BJ (cell line): Measurements from ENCODE around the gene ATG7. TPM values are rescaled to one million over a fixed set of nuclear protein-coding genes. Genes with fewer than 3 reads are reported as not detected.
"Not testable (repeated sequence)": the region's sequence is repeated elsewhere in the genome, so short reads cannot be mapped to it uniquely, and the experiment has no call there.

Experiments used
- CTCF ChIA-PET: fragments of 350-600 bp; formaldehyde crosslinking; extraction: SDS; loops from one replicate; lab custom pipeline; 2021; ENCODE audit warnings: antibody characterized with exemption, inconsistent platforms; lab: Yijun Ruan, JAX
- POLR2A ChIA-PET: fragments of 300-600 bp; sonication (Branson Sonifier 250); formaldehyde crosslinking; extraction: SDS; loops from one replicate; lab custom pipeline; 2021; ENCODE audit warnings: antibody characterized with exemption; lab: Charles Lee
- DNase-seq: peaks from one replicate; pipeline ENCODE4 v3.0.0-alpha.2; 2011; ENCODE audit warnings: low read depth
- H3K27me3 ChIP-seq: 2 replicates; pipeline ENCODE4 v1.6.0; 2011; ENCODE audit warnings: low read length; ENCODE audit not compliant: control insufficient read depth, insufficient read depth
- H3K36me3 ChIP-seq: 2 replicates; pipeline ENCODE4 v1.5.1; 2011; ENCODE audit warnings: low read length; ENCODE audit not compliant: control insufficient read depth, insufficient read depth
- H3K4me3 ChIP-seq: 2 replicates; pipeline ENCODE4 v1.5.1; 2011; ENCODE audit warnings: low read depth, mild to moderate bottlenecking, control low read depth, low read length
- polyA plus RNA-seq: library from polyadenylated mRNA; depleted of rRNA; stranded (reverse); fragments of >200 nt; gene quantifications from 2 replicates; pipeline ENCODE4 v1.2.3, GENCODE V29; 2011
- TF ChIP-seq, protein P1 (sequence below): IDR thresholded peaks from 2 replicates; pipeline ENCODE4 v1.5.1; 2011; ENCODE audit warnings: low read depth, mild to moderate bottlenecking, control low read depth, inconsistent platforms, low read length, moderate library complexity; ENCODE audit not compliant: insufficient read depth

Gene ATG7
- polyA plus RNA-seq, 1 experiment, result 26.2 TPM

DNA sequence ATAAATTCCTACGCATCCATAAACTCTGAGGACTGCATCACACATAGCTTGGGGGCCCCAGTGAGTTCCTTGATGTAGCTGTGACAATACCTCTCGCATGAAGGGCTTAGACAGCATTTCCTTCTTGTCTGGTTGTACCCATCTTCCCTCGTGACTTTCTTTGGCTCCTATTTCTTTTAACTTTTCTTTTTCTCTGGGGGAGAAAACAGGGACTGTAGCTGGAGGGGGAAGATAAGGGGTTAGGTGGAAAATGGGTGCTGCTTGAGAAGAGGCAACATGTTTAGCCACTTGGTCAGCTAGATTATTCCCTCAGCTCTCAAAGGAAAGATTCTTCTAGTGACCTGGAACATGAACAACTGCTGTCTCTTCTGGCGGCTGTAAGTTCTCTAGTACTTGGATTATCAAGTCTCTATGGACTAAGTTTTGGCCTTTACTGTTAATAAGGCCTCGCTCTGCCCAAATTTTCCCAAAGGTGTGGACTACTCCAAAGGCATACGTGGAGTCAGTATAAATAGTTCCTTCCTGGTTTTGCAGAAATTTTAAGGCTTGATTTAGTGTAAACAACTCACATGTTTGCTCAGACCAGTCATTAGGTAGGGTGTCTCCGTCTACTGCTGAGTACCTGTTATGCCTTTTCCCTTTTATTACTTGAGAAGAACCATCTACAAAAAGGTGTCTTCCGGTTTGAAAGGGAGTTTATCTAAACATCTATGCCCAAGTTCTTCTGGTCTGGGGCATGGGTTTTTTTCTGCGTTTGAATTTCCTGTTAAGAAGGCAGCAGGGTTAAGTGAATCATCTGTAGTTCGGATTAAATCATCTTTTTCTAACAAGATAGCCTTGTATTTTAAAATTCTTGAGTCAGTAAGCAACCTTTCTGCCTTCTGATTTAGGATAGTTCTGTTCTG is 21.0 kb upstream of the ATG7 start:
- CTCF ChIA-PET, result no interaction called here
- no peak overlapping the region for H3K4me3 ChIP-seq

DNA sequence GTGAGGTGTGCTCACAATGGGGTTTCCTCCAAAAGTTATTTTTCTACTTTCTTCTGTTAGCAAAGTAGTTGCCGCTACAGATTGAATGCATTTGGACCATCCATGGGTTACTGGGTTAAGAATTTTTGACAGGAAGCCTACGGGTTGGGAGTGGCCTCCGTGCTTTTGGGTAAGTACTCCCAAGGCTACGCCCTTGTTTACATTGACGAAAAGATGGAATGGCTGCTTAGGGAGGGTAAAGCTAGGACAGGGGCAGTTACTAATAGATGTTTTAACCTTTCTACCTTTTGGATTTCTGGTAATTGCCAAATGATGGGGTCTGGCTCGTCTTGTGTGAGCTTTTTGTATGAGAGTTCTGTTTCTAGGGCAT is 20.4 kb upstream of the ATG7 start:
- TF ChIP-seq, protein P1, sequence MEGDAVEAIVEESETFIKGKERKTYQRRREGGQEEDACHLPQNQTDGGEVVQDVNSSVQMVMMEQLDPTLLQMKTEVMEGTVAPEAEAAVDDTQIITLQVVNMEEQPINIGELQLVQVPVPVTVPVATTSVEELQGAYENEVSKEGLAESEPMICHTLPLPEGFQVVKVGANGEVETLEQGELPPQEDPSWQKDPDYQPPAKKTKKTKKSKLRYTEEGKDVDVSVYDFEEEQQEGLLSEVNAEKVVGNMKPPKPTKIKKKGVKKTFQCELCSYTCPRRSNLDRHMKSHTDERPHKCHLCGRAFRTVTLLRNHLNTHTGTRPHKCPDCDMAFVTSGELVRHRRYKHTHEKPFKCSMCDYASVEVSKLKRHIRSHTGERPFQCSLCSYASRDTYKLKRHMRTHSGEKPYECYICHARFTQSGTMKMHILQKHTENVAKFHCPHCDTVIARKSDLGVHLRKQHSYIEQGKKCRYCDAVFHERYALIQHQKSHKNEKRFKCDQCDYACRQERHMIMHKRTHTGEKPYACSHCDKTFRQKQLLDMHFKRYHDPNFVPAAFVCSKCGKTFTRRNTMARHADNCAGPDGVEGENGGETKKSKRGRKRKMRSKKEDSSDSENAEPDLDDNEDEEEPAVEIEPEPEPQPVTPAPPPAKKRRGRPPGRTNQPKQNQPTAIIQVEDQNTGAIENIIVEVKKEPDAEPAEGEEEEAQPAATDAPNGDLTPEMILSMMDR, result no peak
- Histone ChIP-seq H3K36me3 (no peaks in the 10 kb centered on the region; the same call in 1 of the 2 replicates), H3K4me3 (no peak overlapping the region), H3K27me3 (no peaks in the 10 kb centered on the region)
- DNase-seq, result no peak
- POLR2A ChIA-PET, result no interaction called here
- CTCF ChIA-PET, result interaction anchor here (0.9 kb wide), 1 partner anchor 10 kb away, joined by 4 read pairs; no protein-coding TSS in a partner anchor

More for the DNA sequence above, 21.0 kb upstream of the ATG7 start:
- TF ChIP-seq, protein P1, result no peak
- DNase-seq, result no peak
- Histone ChIP-seq H3K36me3 (no peaks in the 10 kb centered on the region; the same call in 1 of the 2 replicates), H3K27me3 (no peaks in the 10 kb centered on the region)
- POLR2A ChIA-PET, result no interaction called here

DNA sequence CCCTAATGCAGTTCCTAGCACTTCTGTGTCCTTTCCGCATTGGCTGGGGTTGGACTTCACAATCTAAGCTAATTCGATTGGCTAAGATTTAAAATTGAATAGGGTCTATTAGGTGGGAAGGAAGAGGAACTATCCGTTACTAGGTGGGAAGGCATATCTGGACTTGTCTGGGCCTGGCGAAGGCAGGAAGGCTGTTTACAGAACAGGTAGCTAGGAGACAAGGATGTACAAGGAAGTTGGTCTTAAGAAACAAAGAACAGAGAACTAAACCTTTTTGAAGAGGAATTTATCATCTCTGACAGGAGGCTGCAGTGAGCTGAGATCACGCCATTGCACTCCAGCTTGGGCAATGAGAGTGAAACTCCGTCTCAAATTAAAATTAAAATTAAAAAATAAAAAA is 17.3 kb upstream of the ATG7 start:
- TF ChIP-seq, protein P1, result no peak
- ChIA-PET CTCF (no interaction called here), POLR2A (no interaction called here)
- H3K4me3 ChIP-seq, result no peak overlapping the region
- H3K27me3 ChIP-seq, result no peaks in the 10 kb centered on the region
- no peak for DNase-seq
- peaks cover 5% of the 10 kb centered on the region for H3K36me3 ChIP-seq

DNA sequence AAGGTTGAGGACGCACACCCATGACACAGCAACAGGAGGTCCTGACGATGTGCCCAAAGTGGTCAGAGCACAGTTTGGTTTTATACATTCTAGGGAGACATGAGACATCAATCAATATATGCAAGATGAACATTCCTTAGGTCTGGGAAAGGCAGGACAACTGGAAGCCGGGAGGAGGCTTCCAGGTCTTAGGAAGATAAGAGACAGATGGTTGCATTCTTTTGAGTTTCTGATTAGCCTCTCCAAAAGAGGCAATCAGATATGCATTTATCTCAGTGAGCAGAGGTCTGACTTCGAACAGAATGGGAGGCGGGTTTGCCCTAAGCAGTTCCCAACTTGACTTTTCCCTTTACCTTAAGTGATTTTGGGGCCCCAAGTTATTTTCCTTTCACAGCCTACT is 16.7 kb upstream of the ATG7 start:
- H3K36me3 ChIP-seq, H3K4me3 ChIP-seq, H3K27me3 ChIP-seq, POLR2A ChIA-PET, CTCF ChIA-PET, DNase-seq: not testable (repeated sequence)

DNA sequence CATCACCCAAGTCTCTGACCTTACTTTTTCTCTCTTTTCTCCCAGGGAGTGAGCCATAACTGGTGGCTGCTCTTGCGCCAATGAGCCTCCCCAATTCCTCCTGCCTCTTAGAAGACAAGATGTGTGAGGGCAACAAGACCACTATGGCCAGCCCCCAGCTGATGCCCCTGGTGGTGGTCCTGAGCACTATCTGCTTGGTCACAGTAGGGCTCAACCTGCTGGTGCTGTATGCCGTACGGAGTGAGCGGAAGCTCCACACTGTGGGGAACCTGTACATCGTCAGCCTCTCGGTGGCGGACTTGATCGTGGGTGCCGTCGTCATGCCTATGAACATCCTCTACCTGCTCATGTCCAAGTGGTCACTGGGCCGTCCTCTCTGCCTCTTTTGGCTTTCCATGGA is 13.2 kb upstream of the ATG7 start:
- no peaks in the 10 kb centered on the region for H3K27me3 ChIP-seq
- ChIA-PET CTCF (interaction anchor here (0.8 to 1.1 kb wide), 2 partner anchors 13 to 42 kb away, joined by 3 read pairs; partner anchors contain the start of gene ATG7), POLR2A (no interaction called here)
- TF ChIP-seq, protein P1, result no peak
- no peak for DNase-seq
- H3K36me3 ChIP-seq, result peaks cover 9% of the 10 kb centered on the region
- H3K4me3 ChIP-seq, result no peak overlapping the region
